Activated CD8-positive, alpha-beta memory T cell treated with anti-CD3 and anti-CD28 coated beads, Interleukin-2, amount 50 U/mL, for 1 hour (primary cell): ENCODE measurements around the gene TRPV4.

ENCODE experiments used
- DNase-seq: peaks from one replicate; pipeline ENCODE4 v3.0.0-alpha.2; 2020; ENCODE audit errors: extremely low read depth

The TRPV4 gene

DNA sequence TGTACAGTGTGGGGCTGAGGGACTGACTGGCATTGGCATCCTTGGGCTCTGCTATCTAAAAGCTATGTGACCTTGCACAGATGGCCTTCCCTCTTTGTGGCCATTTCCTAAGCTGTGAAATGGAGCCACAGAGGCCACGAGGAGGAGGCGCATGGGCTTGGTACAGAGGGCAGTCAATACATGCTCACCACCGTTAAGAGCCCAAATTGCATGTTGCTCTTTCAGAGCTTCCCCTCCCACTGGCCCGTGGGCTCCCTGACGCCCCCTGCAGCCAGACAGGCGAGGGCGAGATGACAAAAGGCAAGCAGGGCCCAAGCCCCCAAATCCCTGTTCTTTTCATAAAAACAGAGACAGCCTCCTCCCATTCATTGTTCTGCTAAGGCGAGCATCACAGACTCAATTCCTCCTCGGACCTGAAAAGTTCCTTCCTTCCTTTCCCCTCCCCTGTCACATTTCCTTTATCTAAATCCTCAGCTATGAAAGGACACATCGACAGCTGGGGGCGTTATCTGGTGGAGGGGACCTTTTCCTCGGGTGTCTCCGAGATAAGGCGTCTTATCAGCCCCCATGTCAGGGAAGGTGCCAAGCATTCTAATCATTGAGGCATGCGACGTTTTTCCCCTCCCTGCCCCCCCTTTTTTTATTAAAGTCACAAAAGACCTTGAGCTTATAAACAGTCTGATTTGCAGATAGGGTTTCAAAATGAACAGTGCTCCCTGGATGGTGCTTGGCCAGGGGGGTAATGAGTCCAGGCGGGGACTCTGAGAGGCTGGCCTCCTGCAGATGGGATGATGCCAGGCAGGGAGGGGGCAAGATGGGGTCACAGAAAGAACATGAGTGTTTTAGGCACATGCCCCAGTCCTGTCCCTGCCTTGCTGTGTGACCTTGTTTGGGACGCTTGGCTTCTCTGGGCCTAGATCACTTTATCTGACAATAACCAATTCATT, 93.2 kb downstream of the TRPV4 start:
- no peak for DNase-seq

- no peak for DNase-seq
Measured at GRCh38 chr12:109738878-109739665, 94.1 kb downstream of the TRPV4 start.

DNA sequence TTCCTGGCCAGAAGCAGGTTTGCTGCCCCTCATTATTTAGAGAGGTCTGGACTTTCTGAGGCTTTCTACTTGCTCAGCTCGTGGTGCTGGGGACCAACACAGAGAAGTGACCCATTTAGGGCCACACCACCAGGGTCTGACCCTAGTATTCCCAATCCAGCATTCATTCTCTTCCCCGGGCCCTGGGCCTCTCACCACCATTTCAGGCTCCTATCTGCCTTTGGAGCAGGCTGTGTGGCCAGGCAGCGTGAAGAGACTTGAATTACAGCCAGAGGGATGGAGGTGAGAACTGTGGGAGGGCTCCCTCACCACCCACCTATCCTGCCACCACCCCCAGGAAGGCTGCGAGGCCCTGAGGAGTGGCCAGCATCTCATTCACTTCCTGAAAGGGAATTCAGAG, 95.0 kb downstream of the TRPV4 start:
- no peak for DNase-seq

- DNase-seq: no peak
Measured at GRCh38 chr12:109737631-109738030, 95.6 kb downstream of the TRPV4 start.

GRCh38 chr12:109737126-109737525, 96.1 kb downstream of the TRPV4 start:
- no peak for DNase-seq

- no peak for DNase-seq
Measured at GRCh38 chr12:109736552-109737108, 96.6 kb downstream of the TRPV4 start.

- no peak for DNase-seq
Measured at GRCh38 chr12:109735825-109736551, 97.2 kb downstream of the TRPV4 start.

DNA sequence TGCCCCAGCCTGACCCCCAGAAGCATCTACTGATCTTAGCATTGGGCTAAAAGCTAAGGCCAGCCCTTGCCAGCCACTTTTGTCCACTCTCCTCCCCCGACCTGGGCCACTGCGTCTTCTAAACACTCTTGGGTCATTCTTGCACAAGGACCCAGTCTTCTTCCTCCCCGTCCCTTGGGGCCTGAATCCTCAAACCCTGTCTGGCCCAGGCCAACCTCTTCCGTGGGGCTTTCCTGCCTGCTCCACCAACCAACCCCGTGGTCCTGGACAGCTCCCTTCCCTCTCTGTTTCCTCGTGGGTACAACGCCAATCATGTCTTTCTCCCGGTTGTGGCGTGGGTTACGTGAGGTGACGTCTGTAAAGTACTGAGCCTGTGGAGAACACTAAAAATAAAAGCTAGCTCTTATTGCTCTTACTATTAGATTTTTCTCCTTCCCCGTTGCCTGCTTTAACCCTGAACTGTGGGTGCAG, 98.1 kb downstream of the TRPV4 start:
- DNase-seq: no peak

- DNase-seq: no peak
Measured at GRCh38 chr12:109734219-109735000, 98.8 kb downstream of the TRPV4 start.
